ENCODE data around the gene TNFRSF1A.
"Not testable (repeated sequence)": the region's sequence is repeated elsewhere in the genome, so short reads cannot be mapped to it uniquely, and the experiment has no call there.

Gene TNFRSF1A

GRCh38 chr12:6306599-6307220, 35.2 kb downstream of the TNFRSF1A start:
- Histone ChIP-seq H3K27ac (ENCODE audit: low read depth, low read length) (no peak overlapping the region), H3K9me3 (ENCODE audit: control insufficient read depth in 5 of 5, low read length in 5 of 5) (no peaks in the 10 kb centered on the region), H3K4me1 (ENCODE audit: control insufficient read depth in 5 of 5, insufficient read depth in 5 of 5, low read length in 5 of 5) (peaks cover 0 to 46% (median 24%) of the 10 kb centered on the region in 5 donors), H3K27me3 (ENCODE audit: control insufficient read depth in 5 of 5, insufficient read depth in 4 of 5, low read length in 5 of 5) (no peaks in the 10 kb centered on the region), H3K36me3 (ENCODE audit: control insufficient read depth in 5 of 5, insufficient read depth in 5 of 5, low read length in 5 of 5) (no peaks in the 10 kb centered on the region), H3K4me3 (ENCODE audit: low read depth in 1 of 5, low read length in 5 of 5) (no peak overlapping the region), H3K9ac (ENCODE audit: low read length in 5 of 5) (no peak overlapping the region)

GRCh38 chr12:6306151-6306550, 35.7 kb downstream of the TNFRSF1A start:
- peaks cover 0 to 41% (median 18%) of the 10 kb centered on the region in 5 donors for H3K4me1 ChIP-seq (ENCODE audit: control insufficient read depth in 5 of 5, insufficient read depth in 5 of 5, low read length in 5 of 5)
- H3K9me3 ChIP-seq (ENCODE audit: control insufficient read depth in 5 of 5, low read length in 5 of 5), result no peaks in the 10 kb centered on the region
- H3K36me3 ChIP-seq (ENCODE audit: control insufficient read depth in 5 of 5, insufficient read depth in 5 of 5, low read length in 5 of 5), result no peaks in the 10 kb centered on the region
- no peak overlapping the region for H3K27ac ChIP-seq (ENCODE audit: low read depth, low read length)
- H3K9ac ChIP-seq (ENCODE audit: low read length in 5 of 5), result no peak overlapping the region
- H3K4me3 ChIP-seq (ENCODE audit: low read depth in 1 of 5, low read length in 5 of 5), result no peak overlapping the region
- no peaks in the 10 kb centered on the region for H3K27me3 ChIP-seq (ENCODE audit: control insufficient read depth in 5 of 5, insufficient read depth in 4 of 5, low read length in 5 of 5)

GRCh38 chr12:6303071-6303470, 38.8 kb downstream of the TNFRSF1A start:
- Histone ChIP-seq H3K36me3 (ENCODE audit: control insufficient read depth in 5 of 5, insufficient read depth in 5 of 5, low read length in 5 of 5) (no peaks in the 10 kb centered on the region), H3K27ac (ENCODE audit: low read depth, low read length) (no peak overlapping the region), H3K27me3 (ENCODE audit: control insufficient read depth in 5 of 5, insufficient read depth in 4 of 5, low read length in 5 of 5) (no peaks in the 10 kb centered on the region), H3K4me3 (ENCODE audit: low read depth in 1 of 5, low read length in 5 of 5) (no peak overlapping the region), H3K9me3 (ENCODE audit: control insufficient read depth in 5 of 5, low read length in 5 of 5) (no peaks in the 10 kb centered on the region), H3K4me1 (ENCODE audit: control insufficient read depth in 5 of 5, insufficient read depth in 5 of 5, low read length in 5 of 5) (peaks cover 0 to 21% (median 8%) of the 10 kb centered on the region in 5 donors), H3K9ac (ENCODE audit: low read length in 5 of 5) (no peak overlapping the region)

- no peaks in the 10 kb centered on the region for H3K36me3 ChIP-seq (ENCODE audit: control insufficient read depth in 5 of 5, insufficient read depth in 5 of 5, low read length in 5 of 5)
- H3K27ac ChIP-seq (ENCODE audit: low read depth, low read length), result no peak overlapping the region
- no peaks in the 10 kb centered on the region for H3K27me3 ChIP-seq (ENCODE audit: control insufficient read depth in 5 of 5, insufficient read depth in 4 of 5, low read length in 5 of 5)
- peaks cover 0 to 17% (median 6%) of the 10 kb centered on the region in 5 donors for H3K4me1 ChIP-seq (ENCODE audit: control insufficient read depth in 5 of 5, insufficient read depth in 5 of 5, low read length in 5 of 5)
- H3K4me3 ChIP-seq (ENCODE audit: low read depth in 1 of 5, low read length in 5 of 5), result no peak overlapping the region
- no peak overlapping the region for H3K9ac ChIP-seq (ENCODE audit: low read length in 5 of 5)
- H3K9me3 ChIP-seq (ENCODE audit: control insufficient read depth in 5 of 5, low read length in 5 of 5), result no peaks in the 10 kb centered on the region
Measured at GRCh38 chr12:6302621-6303020, 39.3 kb downstream of the TNFRSF1A start.

GRCh38 chr12:6301721-6302120, 40.2 kb downstream of the TNFRSF1A start:
- Histone ChIP-seq H3K9me3 (ENCODE audit: control insufficient read depth in 5 of 5, low read length in 5 of 5) (no peaks in the 10 kb centered on the region), H3K9ac (ENCODE audit: low read length in 5 of 5) (no peak overlapping the region), H3K27ac (ENCODE audit: low read depth, low read length) (no peak overlapping the region), H3K4me1 (ENCODE audit: control insufficient read depth in 5 of 5, insufficient read depth in 5 of 5, low read length in 5 of 5) (peaks cover 0 to 8% (median 6%) of the 10 kb centered on the region in 5 donors), H3K4me3 (ENCODE audit: low read depth in 1 of 5, low read length in 5 of 5) (no peak overlapping the region), H3K36me3 (ENCODE audit: control insufficient read depth in 5 of 5, insufficient read depth in 5 of 5, low read length in 5 of 5) (no peaks in the 10 kb centered on the region), H3K27me3 (ENCODE audit: control insufficient read depth in 5 of 5, insufficient read depth in 4 of 5, low read length in 5 of 5) (no peaks in the 10 kb centered on the region)

- no peaks in the 10 kb centered on the region for H3K27me3 ChIP-seq (ENCODE audit: control insufficient read depth in 5 of 5, insufficient read depth in 4 of 5, low read length in 5 of 5)
- no peak overlapping the region for H3K9ac ChIP-seq (ENCODE audit: low read length in 5 of 5)
- no peak overlapping the region for H3K4me3 ChIP-seq (ENCODE audit: low read depth in 1 of 5, low read length in 5 of 5)
- no peak overlapping the region for H3K27ac ChIP-seq (ENCODE audit: low read depth, low read length)
- peaks cover 5 to 32% (median 17%) of the 10 kb centered on the region in 5 donors for H3K4me1 ChIP-seq (ENCODE audit: control insufficient read depth in 5 of 5, insufficient read depth in 5 of 5, low read length in 5 of 5)
- H3K9me3 ChIP-seq (ENCODE audit: control insufficient read depth in 5 of 5, low read length in 5 of 5), result no peaks in the 10 kb centered on the region
- no peaks in the 10 kb centered on the region for H3K36me3 ChIP-seq (ENCODE audit: control insufficient read depth in 5 of 5, insufficient read depth in 5 of 5, low read length in 5 of 5)
Measured at GRCh38 chr12:6297170-6297569, 44.7 kb downstream of the TNFRSF1A start.

- H3K4me3 ChIP-seq (ENCODE audit: low read depth in 1 of 5, low read length in 5 of 5), result no peak overlapping the region
- H3K9me3 ChIP-seq (ENCODE audit: control insufficient read depth in 5 of 5, low read length in 5 of 5), result no peaks in the 10 kb centered on the region
- no peaks in the 10 kb centered on the region for H3K27me3 ChIP-seq (ENCODE audit: control insufficient read depth in 5 of 5, insufficient read depth in 4 of 5, low read length in 5 of 5)
- H3K9ac ChIP-seq (ENCODE audit: low read length in 5 of 5), result no peak overlapping the region
- peaks cover 5 to 36% (median 17%) of the 10 kb centered on the region in 5 donors for H3K4me1 ChIP-seq (ENCODE audit: control insufficient read depth in 5 of 5, insufficient read depth in 5 of 5, low read length in 5 of 5)
- no peaks in the 10 kb centered on the region for H3K36me3 ChIP-seq (ENCODE audit: control insufficient read depth in 5 of 5, insufficient read depth in 5 of 5, low read length in 5 of 5)
- H3K27ac ChIP-seq (ENCODE audit: low read depth, low read length), result peak overlapping the region; percentile 74
Measured at GRCh38 chr12:6295094-6295811, 46.6 kb downstream of the TNFRSF1A start.

- Histone ChIP-seq H3K36me3 (ENCODE audit: control insufficient read depth in 5 of 5, insufficient read depth in 5 of 5, low read length in 5 of 5) (no peaks in the 10 kb centered on the region), H3K9me3 (ENCODE audit: control insufficient read depth in 5 of 5, low read length in 5 of 5) (no peaks in the 10 kb centered on the region), H3K9ac (ENCODE audit: low read length in 5 of 5) (no peak overlapping the region), H3K4me1 (ENCODE audit: control insufficient read depth in 5 of 5, insufficient read depth in 5 of 5, low read length in 5 of 5) (peaks cover 5 to 36% (median 17%) of the 10 kb centered on the region in 5 donors), H3K4me3 (ENCODE audit: low read depth in 1 of 5, low read length in 5 of 5) (no peak overlapping the region), H3K27me3 (ENCODE audit: control insufficient read depth in 5 of 5, insufficient read depth in 4 of 5, low read length in 5 of 5) (no peaks in the 10 kb centered on the region), H3K27ac (ENCODE audit: low read depth, low read length) (peak overlapping the region; percentile 74)
Measured at GRCh38 chr12:6294156-6295093, 47.5 kb downstream of the TNFRSF1A start.

GRCh38 chr12:6292606-6293005, 49.3 kb downstream of the TNFRSF1A start:
- peak overlapping the region; percentile 87 for H3K27ac ChIP-seq (ENCODE audit: low read depth, low read length)
- H3K36me3 ChIP-seq (ENCODE audit: control insufficient read depth in 5 of 5, insufficient read depth in 5 of 5, low read length in 5 of 5), result no peaks in the 10 kb centered on the region
- H3K4me3 ChIP-seq (ENCODE audit: low read depth in 1 of 5, low read length in 5 of 5), result no peak overlapping the region
- peaks cover 5 to 36% (median 17%) of the 10 kb centered on the region in 5 donors for H3K4me1 ChIP-seq (ENCODE audit: control insufficient read depth in 5 of 5, insufficient read depth in 5 of 5, low read length in 5 of 5)
- no peaks in the 10 kb centered on the region for H3K27me3 ChIP-seq (ENCODE audit: control insufficient read depth in 5 of 5, insufficient read depth in 4 of 5, low read length in 5 of 5)
- no peak overlapping the region for H3K9ac ChIP-seq (ENCODE audit: low read length in 5 of 5)
- H3K9me3 ChIP-seq (ENCODE audit: control insufficient read depth in 5 of 5, low read length in 5 of 5), result no peaks in the 10 kb centered on the region

GRCh38 chr12:6289906-6290305, 52.0 kb downstream of the TNFRSF1A start:
- not testable (repeated sequence) for H3K27me3 ChIP-seq (ENCODE audit: control insufficient read depth in 5 of 5, insufficient read depth in 4 of 5, low read length in 5 of 5); H3K9ac ChIP-seq (ENCODE audit: low read length in 5 of 5); H3K9me3 ChIP-seq (ENCODE audit: control insufficient read depth in 5 of 5, low read length in 5 of 5); H3K36me3 ChIP-seq (ENCODE audit: control insufficient read depth in 5 of 5, insufficient read depth in 5 of 5, low read length in 5 of 5); H3K27ac ChIP-seq (ENCODE audit: low read depth, low read length); H3K4me3 ChIP-seq (ENCODE audit: low read depth in 1 of 5, low read length in 5 of 5)
- H3K4me1 ChIP-seq (ENCODE audit: control insufficient read depth in 5 of 5, insufficient read depth in 5 of 5, low read length in 5 of 5), result peaks cover 5 to 27% (median 9%) of the 10 kb centered on the region in 5 donors
